GM19099 (cell line): Measurements from ENCODE around the gene TRIM43.
"Not testable (repeated sequence)": the region's sequence is repeated elsewhere in the genome, so short reads cannot be mapped to it uniquely, and the experiment has no call there.

Source experiments
- POLR2A ChIP-seq: IDR thresholded peaks from 3 replicates; pipeline ENCODE4 v1.6.1; 2011; ENCODE audit warnings: low read depth; ENCODE audit not compliant: insufficient read length; ENCODE audit errors: extremely low read depth

TRIM43 gene

GRCh38 chr2:95591701-95592100 is at the start of gene TRIM43:
Gene TRIM43, plus strand, starts transcription at chr2:95592001. Its CDS starts 2,023 bp downstream, at chr2:95594024.
- TF ChIP-seq POLR2A = not testable (repeated sequence)

GRCh38 chr2:95551055-95551568 is 40.7 kb upstream of the TRIM43 start:
- no peak for TF ChIP-seq POLR2A

- TF ChIP-seq POLR2A = no peak
These were observed 38.9 kb upstream of the TRIM43 start for GRCh38 chr2:95552911-95553310.

- TF ChIP-seq POLR2A = no peak
These were observed 22.6 kb upstream of the TRIM43 start for GRCh38 chr2:95569170-95569569.

GRCh38 chr2:95573866-95574265 is 17.9 kb upstream of the TRIM43 start:
- no peak for TF ChIP-seq POLR2A

- no peak for TF ChIP-seq POLR2A
These were observed 17.3 kb upstream of the TRIM43 start for GRCh38 chr2:95574506-95574905.

GRCh38 chr2:95575857-95576256 is 15.9 kb upstream of the TRIM43 start:
- TF ChIP-seq POLR2A = no peak

GRCh38 chr2:95578539-95578938 is 13.3 kb upstream of the TRIM43 start:
- no peak for TF ChIP-seq POLR2A
